8988T (cell line): Measurements from ENCODE around the gene FBXW8.
"Not testable (repeated sequence)": the region's sequence is repeated elsewhere in the genome, so short reads cannot be mapped to it uniquely, and the experiment has no call there.

Experiments
- DNase-seq: peaks from one replicate; pipeline ENCODE4 v3.0.0; 2011

FBXW8 gene

GRCh38 chr12:117042862-117043261, 132.1 kb downstream of the FBXW8 start:
- DNase-seq: no peak

GRCh38 chr12:117044311-117044710, 133.6 kb downstream of the FBXW8 start:
- DNase-seq: no peak

DNA sequence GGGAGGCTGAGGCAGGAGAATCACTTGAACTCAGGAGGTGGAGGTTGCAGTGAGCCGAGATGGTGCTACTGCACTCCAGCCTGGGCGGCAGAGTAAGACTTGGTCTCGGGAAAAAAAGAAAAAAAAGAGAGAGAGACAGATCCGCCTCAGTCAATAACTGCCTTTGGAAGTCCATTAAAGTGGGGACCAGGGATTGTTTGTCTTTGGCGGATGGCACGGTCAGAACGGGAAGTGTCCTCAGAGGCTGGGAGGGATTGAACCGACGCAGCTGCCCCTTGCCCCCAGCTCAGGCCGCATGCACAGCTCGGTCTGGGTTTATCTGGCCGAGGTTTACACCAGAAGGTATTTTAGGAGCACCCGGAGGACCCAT, 134.0 kb downstream of the FBXW8 start:
- DNase-seq: no peak

DNA sequence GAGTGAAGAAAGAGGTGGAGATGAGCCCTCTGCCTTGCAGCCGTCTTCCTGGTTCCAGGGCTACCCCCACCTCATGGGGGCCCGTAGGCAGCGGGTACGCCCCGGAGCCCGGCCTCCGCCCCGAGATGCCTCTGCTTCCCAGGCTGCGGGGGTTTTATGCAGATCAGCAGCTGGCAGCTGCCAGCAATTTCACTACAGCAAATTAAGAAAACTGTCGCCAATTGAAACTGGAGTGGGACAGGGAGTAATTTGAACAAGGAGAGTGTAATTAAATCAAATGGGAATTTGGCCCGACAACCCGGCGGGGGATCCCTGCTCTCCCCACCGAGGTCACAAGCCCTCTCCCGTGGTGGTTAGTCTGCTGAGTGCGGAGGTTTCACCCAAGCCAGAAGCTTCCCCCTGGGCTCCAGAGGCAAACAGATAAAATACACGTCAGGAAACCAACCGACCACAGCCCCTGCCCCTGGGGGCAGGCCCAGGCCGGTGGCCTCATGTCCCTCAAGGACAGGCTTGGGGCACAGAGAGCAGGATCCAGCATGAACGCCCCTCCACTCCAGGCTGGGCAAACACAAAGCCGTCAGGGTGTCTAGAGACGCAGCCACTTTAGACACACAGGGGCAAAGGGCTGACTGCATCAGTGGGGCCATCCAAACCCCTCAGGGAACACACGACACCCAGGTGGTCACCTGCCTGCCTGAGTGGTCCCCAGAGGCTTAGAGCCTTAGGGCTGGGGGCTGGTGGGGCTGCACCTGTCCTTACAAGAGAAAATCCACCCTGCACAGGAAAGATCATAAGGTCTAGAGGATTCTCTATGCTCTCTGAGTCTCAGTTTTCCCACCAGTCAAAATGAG, 134.6 kb downstream of the FBXW8 start:
- DNase-seq: no peak

GRCh38 chr12:117046011-117046369, 135.2 kb downstream of the FBXW8 start:
- no peak for DNase-seq

GRCh38 chr12:117046425-117046824, 135.7 kb downstream of the FBXW8 start:
- DNase-seq: no peak

GRCh38 chr12:117046861-117047530, 136.2 kb downstream of the FBXW8 start:
- no peak for DNase-seq

- DNase-seq: no peak
Observed at GRCh38 chr12:117047810-117048584, 137.2 kb downstream of the FBXW8 start.

- DNase-seq: no peak
Observed at GRCh38 chr12:117048585-117048904, 137.8 kb downstream of the FBXW8 start.

- no peak for DNase-seq
Observed at GRCh38 chr12:117049295-117049694, 138.5 kb downstream of the FBXW8 start.

GRCh38 chr12:117050060-117050459, 139.3 kb downstream of the FBXW8 start:
- DNase-seq: no peak

- DNase-seq: no peak
Observed at GRCh38 chr12:117051380-117051779, 140.6 kb downstream of the FBXW8 start.

GRCh38 chr12:117052386-117053049, 141.8 kb downstream of the FBXW8 start:
- DNase-seq: no peak

DNA sequence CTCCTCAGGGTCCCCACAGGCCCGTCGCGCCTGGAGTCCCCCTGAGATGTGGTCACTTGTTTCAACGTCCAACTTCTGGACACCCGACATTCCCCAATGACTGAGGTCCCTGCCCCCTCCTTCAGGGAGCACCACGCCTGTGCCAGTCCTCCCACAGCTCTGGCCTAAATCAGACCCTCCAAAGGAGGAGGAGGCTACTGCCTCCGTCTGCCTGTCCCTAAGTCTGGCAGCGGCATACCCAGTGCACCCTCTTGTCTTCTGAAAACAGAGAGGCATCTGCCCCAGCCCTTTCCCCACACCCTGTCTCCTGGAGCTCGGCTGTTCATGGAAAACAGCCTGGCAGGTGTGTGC, 142.3 kb downstream of the FBXW8 start:
- no peak for DNase-seq

- DNase-seq: no peak
Observed at GRCh38 chr12:117053597-117054201, 142.9 kb downstream of the FBXW8 start.

DNA sequence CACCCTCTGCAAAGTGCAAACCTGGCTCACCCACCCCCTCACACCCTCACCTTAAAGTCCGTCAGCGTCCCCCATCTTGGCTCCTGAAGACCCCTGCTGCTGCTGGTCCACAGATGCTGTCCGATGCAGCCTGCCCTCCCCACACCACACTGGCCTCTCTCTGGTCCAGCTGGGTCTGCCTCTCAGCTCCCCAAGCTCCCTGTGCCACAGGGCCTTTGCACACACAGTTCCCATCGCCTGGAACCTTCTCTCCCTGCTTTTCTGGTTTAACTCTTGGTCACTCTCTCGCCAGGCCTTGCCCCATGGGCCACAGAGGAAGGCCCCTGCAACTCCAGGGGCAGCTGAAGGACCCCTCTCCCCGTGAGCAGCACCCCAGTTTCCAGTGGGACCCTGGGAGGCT, 143.5 kb downstream of the FBXW8 start:
- DNase-seq: no peak

DNA sequence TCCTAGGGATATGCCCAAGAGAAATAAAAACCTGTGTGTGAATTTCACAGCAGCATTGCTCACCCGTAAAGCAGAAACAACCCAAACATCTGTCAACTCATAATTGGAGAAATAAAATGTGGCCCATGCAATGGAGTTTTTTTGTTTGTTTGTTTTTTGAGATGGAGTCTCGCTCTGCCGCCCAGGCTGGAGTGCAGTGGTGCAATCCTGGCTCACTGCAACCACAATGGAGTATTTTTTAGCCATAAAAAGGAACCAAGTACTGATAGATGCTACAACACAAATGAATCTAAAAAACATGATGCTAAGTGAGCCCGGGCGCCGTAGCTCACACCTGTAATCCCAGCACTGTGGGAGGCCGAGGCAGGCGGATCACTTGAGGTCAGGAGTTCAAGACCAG, 146.9 kb downstream of the FBXW8 start:
- not testable (repeated sequence) for DNase-seq

GRCh38 chr12:117058442-117059072, 147.8 kb downstream of the FBXW8 start:
- no peak for DNase-seq

GRCh38 chr12:117059156-117059555, 148.4 kb downstream of the FBXW8 start:
- no peak for DNase-seq

DNA sequence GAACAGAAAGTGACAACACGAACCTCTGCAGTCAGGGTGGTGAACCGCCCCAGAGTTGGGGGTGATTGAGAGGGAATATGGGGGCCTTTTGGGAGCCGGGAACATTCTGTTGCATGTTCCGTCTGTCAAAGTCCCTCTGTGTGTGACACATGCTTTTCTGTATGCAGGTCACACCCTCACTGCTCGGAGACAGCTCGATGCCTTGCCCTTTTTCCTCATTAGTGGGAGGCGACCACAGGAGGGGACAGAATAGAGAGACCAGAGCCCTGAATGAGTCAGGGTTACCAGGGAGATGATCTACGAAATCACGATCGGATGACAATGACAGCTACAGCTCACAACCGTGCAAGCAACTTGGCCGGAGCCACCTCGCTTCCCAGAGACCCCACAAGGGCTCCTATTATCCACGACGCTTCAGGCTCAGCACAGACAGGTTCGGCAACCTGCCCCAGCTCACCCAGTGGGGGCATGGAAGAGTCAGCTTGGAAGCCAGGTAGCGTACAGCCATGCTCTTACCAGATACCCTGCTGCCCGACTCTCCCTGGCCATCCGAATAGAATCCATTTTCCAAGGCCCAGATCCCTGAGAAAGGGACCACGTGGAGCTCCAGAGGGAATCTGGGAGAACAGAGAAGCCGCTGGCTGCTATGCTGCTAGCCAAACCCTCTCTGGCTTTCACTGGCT, 149.6 kb downstream of the FBXW8 start:
- no peak for DNase-seq

- no peak for DNase-seq
Observed at GRCh38 chr12:117060929-117061305, 150.2 kb downstream of the FBXW8 start.

DNA sequence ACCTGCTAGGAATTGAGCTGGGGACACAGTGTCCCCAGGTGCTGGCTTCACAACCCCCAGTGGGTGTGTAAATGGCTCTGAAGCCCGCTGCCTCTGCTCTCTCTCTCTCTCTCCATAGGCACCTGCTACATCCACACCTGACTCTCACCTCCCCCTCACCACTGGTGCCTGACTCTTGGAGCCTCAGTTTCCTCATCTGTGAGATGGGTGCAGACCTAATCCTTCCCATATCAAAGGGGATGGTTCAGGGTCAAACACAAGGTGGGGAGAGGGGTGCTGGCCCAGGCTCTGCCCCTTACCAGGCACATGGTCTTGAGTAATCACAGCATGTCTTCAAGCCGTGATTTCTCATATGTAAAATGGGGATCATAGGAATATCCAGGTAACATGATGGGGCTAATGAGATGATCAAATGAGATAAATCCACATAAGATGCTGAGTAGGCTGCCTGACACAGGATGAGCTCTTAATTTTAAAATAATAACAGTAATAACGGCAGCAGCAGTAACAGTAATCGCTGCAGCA, 150.9 kb downstream of the FBXW8 start:
- no peak for DNase-seq
